ENCODE results near the gene OOSP1. TPM values are rescaled to one million over a fixed set of nuclear protein-coding genes. Genes with fewer than 3 reads are reported as not detected.
"Not testable (repeated sequence)": the region's sequence is repeated elsewhere in the genome, so short reads cannot be mapped to it uniquely, and the experiment has no call there.

The OOSP1 gene
- total RNA-seq, 1 donor from 2014 or later: not detected

DNA sequence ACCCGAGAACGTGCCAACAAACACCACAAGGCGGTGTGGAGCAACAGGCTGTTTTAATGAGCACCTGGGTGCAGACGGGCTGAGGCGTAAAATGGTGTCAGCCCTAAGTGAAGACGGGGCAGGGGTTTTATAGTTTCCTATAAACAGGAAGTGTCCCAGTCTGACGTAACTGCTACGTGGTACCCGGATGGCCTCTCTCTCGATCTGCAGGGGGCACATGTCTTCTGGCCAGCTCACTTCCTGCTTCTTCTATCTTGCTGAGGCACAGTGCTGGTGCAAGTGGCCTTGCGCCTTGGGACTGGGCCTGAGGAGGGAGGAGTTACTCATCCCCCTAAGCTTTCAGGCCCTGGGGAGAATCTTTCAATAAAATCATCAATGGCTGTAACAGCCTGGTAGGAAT, 38.7 kb upstream of the OOSP1 start:
- no peaks in the 10 kb centered on the region for H3K9me3 Mint-ChIP-seq
- intact Hi-C loops (cut with micrococcal nuclease): no loop called here
- POLR2A ChIA-PET: no interaction called here
- peaks cover 1% of the 10 kb centered on the region for H3K27me3 Mint-ChIP-seq
- TF ChIP-seq, protein P1, sequence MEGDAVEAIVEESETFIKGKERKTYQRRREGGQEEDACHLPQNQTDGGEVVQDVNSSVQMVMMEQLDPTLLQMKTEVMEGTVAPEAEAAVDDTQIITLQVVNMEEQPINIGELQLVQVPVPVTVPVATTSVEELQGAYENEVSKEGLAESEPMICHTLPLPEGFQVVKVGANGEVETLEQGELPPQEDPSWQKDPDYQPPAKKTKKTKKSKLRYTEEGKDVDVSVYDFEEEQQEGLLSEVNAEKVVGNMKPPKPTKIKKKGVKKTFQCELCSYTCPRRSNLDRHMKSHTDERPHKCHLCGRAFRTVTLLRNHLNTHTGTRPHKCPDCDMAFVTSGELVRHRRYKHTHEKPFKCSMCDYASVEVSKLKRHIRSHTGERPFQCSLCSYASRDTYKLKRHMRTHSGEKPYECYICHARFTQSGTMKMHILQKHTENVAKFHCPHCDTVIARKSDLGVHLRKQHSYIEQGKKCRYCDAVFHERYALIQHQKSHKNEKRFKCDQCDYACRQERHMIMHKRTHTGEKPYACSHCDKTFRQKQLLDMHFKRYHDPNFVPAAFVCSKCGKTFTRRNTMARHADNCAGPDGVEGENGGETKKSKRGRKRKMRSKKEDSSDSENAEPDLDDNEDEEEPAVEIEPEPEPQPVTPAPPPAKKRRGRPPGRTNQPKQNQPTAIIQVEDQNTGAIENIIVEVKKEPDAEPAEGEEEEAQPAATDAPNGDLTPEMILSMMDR (IDR thresholded peaks at IDR 0.05): no peak
- H3K4me3 Mint-ChIP-seq: no peak overlapping the region
- no peak for DNase-seq
- no peak overlapping the region for H3K27ac Mint-ChIP-seq
- CTCF ChIA-PET: no interaction called here
- ATAC-seq (ENCODE audit: low read depth): no peak
- no peaks in the 10 kb centered on the region for H3K36me3 Mint-ChIP-seq (ENCODE audit: low read depth)
- no peaks in the 10 kb centered on the region for H3K4me1 Mint-ChIP-seq

- no peaks in the 10 kb centered on the region for H3K36me3 Mint-ChIP-seq (ENCODE audit: low read depth)
- CTCF ChIA-PET: no interaction called here
- intact Hi-C loops (cut with micrococcal nuclease): no loop called here
- H3K27me3 Mint-ChIP-seq: no peaks in the 10 kb centered on the region
- no peaks in the 10 kb centered on the region for H3K4me1 Mint-ChIP-seq
- ATAC-seq (ENCODE audit: low read depth): no peak
- H3K4me3 Mint-ChIP-seq: no peak overlapping the region
- H3K27ac Mint-ChIP-seq: no peak overlapping the region
- H3K9me3 Mint-ChIP-seq: no peaks in the 10 kb centered on the region
- POLR2A ChIA-PET: no interaction called here
- no peak for DNase-seq
- TF ChIP-seq, protein P1 (IDR thresholded peaks at IDR 0.05): no peak
Measured at GRCh38 chr11:59900366-59901126, 37.7 kb upstream of the OOSP1 start.

- Mint-ChIP-seq H3K4me1 (no peaks in the 10 kb centered on the region), H3K4me3 (no peak overlapping the region), H3K36me3 (ENCODE audit: low read depth) (no peaks in the 10 kb centered on the region), H3K27me3 (no peaks in the 10 kb centered on the region), H3K27ac (no peak overlapping the region), H3K9me3 (peaks cover 5% of the 10 kb centered on the region)
- DNase-seq (no peak), ATAC-seq (ENCODE audit: low read depth) (no peak)
- CTCF ChIA-PET: no interaction called here
- TF ChIP-seq, protein P1 (IDR thresholded peaks at IDR 0.05): no peak
- intact Hi-C loops (cut with micrococcal nuclease): no loop called here
- POLR2A ChIA-PET: no interaction called here
Measured at GRCh38 chr11:59901306-59901705, 36.9 kb upstream of the OOSP1 start.

GRCh38 chr11:59903569-59903968, 34.7 kb upstream of the OOSP1 start:
- H3K27me3 Mint-ChIP-seq; CTCF ChIA-PET; ATAC-seq (ENCODE audit: low read depth); H3K4me1 Mint-ChIP-seq; POLR2A ChIA-PET; H3K27ac Mint-ChIP-seq; H3K4me3 Mint-ChIP-seq; intact Hi-C loops (cut with micrococcal nuclease); DNase-seq; H3K9me3 Mint-ChIP-seq; H3K36me3 Mint-ChIP-seq (ENCODE audit: low read depth): not testable (repeated sequence)

GRCh38 chr11:59918480-59918879, 19.8 kb upstream of the OOSP1 start:
- TF ChIP-seq, protein P1 (IDR thresholded peaks at IDR 0.05): no peak
- no peak for DNase-seq
- ChIA-PET POLR2A (no interaction called here), CTCF (no interaction called here)
- H3K36me3 Mint-ChIP-seq (ENCODE audit: low read depth): peaks cover 10% of the 10 kb centered on the region
- peaks cover 35% of the 10 kb centered on the region for H3K9me3 Mint-ChIP-seq
- no peaks in the 10 kb centered on the region for H3K4me1 Mint-ChIP-seq
- ATAC-seq (ENCODE audit: low read depth): no peak
- H3K27ac Mint-ChIP-seq: no peak overlapping the region
- H3K27me3 Mint-ChIP-seq: peaks cover 3% of the 10 kb centered on the region
- intact Hi-C loops (cut with micrococcal nuclease): no loop called here
- H3K4me3 Mint-ChIP-seq: no peak overlapping the region

Measured in activated B cell treated with CpG ODN at 0.5 μM for 24 hours (primary cell).